GM21717 (cell line): Measurements from ENCODE around the gene CLIC4.
"Not testable (repeated sequence)": the region's sequence is repeated elsewhere in the genome, so short reads cannot be mapped to it uniquely, and the experiment has no call there.

Experiments
- ATAC-seq: cut with Tn5 transposase; IDR thresholded peaks from one replicate; pipeline ENCODE4 v1.9.1; 2021; ENCODE audit warnings: mild to moderate bottlenecking, moderate library complexity; ENCODE audit not compliant: unreplicated experiment

Gene CLIC4

DNA sequence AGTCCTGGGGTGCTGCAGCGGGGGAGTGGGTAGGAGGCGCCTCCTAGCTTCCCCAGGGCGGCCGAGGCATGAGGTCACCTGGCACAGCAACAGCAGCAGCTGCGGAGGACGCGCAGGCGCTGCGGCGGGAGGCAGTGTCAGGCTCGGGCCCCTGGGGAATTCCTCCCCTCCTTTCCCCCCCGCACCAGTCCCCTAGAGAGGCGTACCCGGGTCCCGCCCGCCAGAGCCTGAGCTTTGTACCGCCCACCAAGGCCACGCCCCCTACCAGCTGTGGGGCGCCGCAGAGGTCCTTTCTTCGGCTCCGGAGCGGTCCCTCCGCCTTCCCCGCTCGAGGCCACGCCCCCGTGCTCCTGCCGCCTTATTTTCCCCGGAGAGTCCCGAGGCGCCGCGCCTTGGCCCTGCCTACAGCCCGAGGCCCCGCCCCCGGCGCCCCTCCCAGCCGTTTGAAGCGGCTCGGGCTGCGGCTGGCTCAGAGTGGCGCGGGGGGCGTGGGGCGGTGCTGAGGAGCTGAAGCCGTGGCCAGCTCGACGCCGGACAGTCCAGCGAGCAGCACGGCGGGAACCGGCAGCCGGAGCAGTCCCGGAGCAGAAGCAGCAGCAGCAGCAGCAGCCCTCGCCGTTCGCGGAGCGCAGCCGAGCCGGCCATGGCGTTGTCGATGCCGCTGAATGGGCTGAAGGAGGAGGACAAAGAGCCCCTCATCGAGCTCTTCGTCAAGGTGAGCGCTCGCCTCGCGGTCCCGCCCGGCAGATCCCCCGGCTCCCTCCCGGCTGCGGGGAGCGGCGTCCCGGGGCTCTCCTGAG, at the start of gene CLIC4:
TSS of gene CLIC4 (plus strand) at position 537 of the 800 bp plus-strand sequence. CDS start at position 644, 107 bp downstream.
- ATAC-seq: peak; percentile 65

DNA sequence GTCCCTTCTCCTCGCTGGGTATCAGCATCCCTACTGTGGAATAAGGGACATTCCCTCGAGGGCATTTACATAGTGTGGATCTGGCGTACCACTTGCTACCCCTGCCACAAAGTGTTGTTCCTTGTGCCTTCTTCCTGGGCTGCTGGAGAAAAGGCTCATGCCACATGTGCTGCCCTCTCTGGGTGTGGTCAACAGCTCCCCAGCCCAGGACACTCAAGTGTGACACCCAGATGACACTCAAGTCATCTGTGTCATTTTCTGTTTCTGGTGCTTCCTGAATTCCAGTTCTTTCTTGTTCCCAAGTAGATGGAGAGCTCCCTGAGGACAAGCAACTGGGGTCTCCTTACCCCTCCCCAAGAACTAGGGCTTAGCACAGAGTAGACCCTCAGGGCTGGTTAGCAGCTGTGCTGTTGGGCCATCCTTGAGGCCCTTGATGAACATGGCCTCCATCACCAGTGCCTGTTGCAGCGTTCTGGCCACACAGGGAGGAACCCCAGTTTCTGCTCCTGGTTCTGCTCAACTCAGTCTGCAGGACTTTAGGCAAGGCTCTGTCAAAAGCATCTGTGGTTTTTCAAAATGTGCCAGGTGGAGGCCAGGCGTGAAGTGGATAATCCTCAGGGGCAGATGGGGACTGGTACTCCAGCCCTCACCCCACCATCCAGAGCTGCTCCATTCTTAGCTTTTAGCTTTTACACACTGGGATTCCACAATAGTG, 49.0 kb upstream of the CLIC4 start:
- ATAC-seq: no peak

DNA sequence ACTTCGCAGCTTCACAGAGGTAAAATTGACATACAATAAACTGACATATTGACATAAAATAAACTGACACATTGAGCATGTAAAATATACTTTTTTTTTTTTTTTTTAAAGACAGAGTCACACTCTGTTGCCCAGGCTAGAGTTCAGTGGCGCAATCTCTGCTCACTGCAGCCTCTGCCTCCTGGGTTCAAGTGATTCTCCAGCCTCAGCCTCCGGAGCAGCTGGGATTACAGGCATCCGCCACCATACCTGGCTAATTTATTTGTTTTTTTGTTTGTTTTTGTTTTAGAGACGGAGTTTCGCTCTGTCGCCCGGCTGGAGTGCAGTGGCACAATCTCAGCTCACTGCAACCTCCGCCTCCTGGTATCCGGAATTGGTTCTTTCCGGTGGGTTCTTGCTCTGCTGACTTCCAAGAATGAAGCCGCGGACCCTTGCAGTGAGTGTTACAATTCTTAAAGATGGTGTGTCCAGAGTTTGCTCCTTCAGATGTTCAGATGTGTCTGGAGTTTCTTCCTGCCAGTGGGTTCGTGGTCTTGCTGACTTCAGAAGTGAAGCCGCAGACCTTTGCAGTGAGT, 48.4 kb upstream of the CLIC4 start:
- no peak for ATAC-seq

DNA sequence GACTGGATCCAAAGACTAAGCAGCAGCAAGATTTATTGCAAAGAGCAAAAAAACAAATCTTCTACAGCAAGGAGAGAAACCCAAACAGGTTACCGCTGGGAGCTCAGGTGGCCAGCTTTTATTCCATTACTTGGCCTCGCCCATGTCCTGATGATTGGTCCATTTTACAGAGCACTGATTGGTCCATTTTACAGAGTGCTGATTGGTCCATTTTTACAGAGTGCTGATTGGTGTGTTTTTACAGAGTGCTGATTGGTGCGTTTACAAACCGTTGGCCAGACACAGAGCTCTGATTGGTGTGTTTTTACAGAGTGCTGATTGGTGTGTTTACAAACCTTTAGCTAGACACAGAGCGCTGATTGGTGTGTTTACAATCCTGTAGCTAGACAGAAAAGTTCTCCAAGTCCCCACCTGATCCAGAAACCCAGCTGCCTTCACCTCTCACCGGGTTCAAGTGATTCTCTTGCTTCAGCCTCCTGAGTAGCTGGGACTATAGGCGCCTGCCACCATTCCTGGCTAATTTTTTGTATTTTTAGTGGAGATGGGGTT, 47.7 kb upstream of the CLIC4 start:
- not testable (repeated sequence) for ATAC-seq

DNA sequence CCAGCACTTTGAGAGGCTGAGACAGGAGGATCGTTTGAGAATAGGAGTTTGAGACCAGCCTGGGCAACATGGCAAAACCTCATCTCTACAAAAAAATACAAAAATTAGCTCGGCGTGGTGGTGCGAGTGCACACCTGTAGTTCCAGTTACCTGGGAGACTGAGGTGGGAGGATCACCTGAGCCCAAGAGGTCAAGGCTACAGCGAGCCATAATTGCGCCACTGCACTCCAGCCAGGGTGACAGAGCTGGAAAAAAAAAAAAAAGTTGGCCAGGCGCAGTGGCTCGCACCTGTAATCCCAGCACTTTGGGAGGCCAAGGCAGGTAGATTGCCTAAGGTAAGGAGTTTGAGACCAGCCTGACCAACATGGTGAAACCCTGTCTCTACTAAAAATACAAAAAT, 46.9 kb upstream of the CLIC4 start:
- not testable (repeated sequence) for ATAC-seq

DNA sequence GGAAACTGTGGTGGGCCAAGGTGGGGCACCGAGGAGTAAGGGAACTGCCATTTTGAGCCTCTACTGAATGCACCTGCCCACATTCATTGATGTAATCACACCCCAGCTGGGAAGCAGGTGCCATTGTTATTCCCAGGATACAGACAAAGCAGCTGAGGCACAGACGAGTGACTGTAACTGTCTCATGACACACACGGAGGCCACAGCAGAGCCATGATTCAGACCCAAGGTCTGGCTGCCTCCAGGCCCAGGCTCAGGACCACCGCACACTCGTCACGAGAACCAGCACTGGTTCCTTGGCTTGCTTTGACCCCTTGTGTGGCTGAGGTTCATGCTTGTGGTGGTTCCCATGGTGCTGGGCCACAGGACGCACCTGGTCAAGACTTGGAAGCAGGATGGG, 45.6 kb upstream of the CLIC4 start:
- no peak for ATAC-seq

DNA sequence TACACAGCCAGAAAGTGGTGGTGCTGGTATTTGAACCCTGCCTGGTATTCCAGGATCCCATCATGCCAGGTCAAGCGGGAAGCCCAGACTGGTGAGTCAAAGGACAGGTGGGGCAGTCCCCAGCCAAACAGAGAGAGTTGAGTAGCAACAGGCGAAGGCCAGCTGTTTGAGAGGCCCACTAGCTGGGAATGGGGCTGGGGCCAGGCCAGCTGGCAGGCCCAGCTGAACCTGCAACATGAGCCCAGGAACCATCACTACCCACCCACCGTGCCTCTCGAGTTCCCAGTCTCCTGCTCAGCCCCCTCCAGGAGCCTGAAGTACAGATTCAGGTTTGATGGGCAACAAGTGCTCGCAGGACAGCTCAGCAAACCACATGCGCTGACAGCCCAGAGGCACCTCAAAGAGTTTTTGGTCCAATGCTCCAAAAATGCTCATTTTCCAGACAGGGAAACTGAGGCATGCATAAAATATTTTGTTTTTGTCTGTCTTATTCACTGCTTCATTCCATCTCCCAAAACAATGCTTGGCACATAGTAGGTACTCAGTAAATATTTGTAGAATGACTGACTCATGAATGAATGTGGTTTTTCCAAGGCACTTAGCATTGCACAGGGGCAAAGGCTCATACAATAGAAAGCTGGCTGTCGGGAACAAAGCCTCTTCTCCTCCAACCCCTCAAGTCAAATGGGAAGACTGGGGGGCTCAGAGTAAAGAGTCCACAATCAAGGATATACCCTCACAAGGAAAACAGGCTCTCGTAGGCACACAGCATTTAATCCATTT, 42.5 kb upstream of the CLIC4 start:
- ATAC-seq: no peak

DNA sequence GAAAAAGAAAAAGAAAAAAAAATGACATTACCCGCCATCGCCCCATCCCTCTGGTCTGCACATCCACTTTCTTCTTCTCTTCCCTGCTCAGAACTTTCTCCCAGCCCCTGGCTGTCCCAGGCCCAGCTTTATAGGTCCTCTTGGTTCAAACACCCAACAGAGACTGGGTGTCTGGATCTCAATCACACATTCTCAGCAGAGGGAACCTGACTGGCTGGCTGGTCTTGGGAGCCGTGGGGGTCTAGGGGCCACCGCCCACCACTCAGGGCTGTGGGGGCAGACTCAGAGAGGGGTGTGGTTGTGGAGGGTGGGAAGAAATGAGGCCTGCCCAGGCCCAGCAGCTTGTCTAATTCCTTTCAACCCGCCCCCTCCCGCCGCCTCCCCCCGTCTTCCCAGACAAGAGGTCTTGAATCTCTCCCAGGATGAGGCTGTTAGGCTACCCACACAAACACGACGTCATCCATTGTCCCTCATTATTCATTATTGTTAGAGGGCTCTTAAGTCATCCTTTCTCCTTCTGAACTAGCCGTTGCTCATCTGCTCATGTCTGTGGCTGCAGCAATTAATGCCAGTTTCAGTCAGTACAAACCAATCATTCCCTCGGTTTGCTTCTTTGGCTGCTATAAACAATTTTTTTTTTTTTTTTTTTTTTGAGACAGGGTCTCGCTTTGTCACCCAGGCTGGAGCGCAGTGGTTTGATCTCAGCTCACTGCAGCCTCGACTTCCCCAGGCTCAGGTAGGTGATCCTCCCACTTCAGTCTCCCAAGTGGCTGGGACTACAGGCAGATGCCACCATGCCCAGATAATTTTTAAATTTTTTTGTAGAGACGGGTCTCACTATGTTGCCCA, 40.6 kb upstream of the CLIC4 start:
- no peak for ATAC-seq

DNA sequence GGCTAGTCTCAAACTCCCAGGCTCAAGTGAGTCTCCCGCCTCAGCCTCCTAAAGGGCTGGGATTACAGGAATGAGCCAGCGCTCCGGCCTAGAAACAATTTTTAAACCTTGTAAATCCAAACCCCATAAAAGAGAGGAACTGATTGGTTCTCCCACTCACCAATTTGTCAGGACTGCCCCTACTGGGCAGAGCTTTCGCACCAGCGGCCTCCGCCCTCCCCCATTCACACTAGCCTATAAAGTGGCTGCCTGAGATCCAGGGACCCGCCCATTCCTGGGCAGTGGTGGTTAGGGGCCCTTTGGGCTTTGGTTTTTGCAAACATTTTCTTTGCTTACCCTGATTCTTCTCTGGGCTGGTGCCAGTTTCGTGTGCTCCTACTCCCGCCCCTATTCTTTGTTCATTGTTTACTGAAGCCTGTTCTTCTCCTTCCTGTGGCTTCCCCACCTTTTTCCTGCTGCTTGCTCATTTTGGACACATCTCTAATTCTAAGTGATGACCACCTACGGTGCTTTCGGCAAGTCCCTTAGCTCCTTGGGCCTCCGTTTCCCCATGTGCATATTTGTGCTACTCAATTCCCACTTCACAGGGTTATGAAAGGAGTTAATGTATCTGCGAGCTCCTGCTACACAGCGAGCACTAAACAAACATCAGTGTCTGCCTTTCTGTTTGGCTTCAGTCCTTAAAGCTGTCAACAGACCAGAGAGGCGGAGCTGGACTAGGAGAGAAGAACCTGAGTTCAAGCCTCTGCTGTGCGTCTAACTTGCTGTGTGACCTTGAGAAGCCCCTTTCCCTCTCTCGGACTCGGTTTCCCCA, 39.8 kb upstream of the CLIC4 start:
- ATAC-seq: no peak

DNA sequence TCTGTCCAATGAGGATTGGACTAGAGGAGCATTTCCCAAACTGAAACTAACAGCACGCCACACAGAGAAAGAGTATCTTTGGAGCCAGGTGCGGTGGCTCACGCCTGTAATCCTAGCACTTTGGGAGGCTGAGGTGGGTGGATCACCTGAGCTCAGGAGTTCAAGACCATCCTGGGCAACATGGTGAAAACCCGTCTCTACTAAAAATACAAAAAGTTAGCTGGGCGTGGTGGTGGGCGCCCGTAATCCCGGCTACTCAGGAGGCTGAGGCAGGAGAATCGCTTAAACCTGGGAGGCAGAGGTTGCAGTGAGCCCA, 39.2 kb upstream of the CLIC4 start:
- ATAC-seq: not testable (repeated sequence)

DNA sequence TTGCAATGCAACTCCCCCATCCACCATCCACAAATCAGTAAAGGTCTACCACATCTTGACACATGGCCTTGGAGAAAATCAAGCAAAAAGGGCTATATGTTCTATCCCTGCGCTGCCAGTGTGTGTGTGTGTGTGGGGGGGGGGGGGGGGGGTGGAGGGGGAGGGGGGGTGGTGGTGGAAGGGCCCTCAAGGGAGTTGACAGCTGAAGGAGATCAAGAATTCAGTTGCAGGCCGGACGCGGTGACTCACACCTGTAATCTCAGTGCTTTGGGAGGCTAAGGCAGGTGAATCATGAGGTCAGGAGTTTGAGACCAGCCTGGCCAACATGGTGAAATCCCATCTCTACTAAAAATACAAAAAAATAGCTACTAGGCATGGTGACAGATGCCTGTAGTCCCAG, 37.6 kb upstream of the CLIC4 start:
- no peak for ATAC-seq

DNA sequence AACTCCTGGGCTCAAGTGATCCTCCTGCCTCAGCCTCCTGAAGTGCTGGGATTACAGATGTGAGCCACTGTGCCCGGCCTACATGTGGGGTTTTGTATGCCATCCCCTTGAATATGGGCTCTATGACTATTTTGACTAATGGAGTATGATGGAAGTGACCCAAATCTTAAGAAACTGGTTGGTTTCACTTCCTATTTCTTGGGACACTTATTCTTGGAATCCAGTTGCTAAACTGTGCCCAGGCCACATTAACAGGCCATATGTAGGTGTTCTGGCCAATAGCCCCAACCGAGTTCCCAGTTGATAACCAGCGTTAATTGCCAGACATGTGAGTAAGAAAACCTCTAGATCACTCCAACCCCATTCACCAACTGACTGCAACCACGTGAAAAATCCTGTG, 36.3 kb upstream of the CLIC4 start:
- no peak for ATAC-seq

DNA sequence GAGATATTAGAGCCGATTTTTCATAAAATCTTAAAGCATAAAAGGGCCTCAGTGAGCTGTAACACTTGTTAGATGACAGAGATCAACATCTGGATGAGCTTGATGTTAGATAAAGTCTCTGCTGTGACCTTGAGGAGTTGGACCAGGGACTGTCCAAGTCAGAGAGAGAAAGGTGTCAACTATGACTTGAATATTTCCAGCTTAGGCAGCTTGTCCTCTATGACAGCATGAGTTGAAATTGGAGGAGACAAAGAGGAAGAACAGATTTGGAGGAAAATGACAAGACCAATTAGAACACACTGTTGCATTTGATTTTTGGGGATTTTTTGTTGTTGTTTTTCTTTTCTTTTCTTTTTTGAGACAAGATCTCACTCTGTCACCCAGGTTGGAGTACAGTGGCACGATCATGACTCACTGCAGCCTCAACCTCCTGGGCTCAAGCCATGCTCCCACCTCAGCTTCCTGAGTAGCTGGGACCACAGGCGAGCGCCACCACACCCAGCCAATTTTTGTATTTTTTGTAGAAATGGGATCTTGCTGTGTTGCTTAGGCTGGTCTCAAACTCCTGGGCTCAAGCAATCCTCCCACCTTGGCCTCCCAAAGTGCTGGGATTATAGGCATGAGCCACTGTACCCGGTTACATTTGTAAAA, 35.3 kb upstream of the CLIC4 start:
- ATAC-seq: no peak

DNA sequence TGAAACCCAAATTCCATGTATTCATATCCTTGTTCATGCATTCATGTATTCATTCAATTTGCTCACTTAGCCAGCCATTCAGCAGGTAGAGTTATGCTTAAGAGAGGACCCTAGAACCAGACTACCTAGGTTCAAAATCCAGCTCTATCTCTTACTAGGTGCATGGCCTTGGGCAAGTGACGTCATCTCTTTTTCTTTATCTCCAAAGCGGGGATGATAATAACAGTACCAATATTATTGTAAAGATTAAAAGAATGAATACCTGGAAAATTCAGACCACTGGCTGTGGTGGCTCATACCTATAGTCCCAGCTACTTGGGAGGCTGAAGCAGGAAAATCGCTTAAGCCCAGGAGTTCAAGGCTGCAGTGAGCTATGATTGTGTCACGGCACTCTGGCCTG, 33.9 kb upstream of the CLIC4 start:
- no peak for ATAC-seq

DNA sequence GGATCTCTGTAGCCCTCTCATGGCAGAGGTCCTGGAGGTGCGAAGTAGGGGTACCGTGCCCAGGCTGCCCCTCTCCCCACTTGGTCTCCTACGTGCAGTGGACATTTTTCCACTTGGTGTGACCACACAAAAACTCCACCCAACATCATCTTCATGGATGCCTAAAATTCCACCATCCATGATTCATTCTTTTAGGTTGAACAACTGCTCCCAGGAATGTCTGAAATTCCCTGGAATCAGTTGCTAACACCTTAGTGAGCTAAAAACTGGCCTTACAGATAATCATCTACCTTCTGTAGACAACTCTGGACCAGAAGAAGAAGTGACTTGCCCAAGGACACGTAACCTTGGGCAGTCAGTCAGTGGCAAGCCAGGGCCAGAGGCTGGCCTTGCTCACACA, 32.1 kb upstream of the CLIC4 start:
- no peak for ATAC-seq

DNA sequence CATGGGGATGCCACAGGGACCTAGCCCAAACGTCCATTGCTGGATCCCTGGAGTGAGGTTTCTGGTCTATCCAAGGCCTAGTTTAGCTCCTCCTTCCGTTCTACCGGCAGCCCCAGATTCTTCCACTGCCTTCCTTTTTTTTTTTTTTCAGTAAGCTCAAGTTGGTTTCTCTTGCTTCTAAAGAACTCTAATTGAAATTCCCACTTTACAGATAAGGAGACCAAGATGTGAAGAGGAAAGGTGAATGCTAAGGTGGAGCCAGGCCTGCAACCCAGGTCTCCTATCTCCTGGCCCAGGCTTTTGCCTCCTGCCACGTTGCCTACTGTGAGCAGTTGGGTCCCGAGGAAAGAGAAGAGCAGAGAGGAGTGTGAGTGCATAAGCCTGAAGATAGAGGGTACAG, 31.5 kb upstream of the CLIC4 start:
- ATAC-seq: no peak

DNA sequence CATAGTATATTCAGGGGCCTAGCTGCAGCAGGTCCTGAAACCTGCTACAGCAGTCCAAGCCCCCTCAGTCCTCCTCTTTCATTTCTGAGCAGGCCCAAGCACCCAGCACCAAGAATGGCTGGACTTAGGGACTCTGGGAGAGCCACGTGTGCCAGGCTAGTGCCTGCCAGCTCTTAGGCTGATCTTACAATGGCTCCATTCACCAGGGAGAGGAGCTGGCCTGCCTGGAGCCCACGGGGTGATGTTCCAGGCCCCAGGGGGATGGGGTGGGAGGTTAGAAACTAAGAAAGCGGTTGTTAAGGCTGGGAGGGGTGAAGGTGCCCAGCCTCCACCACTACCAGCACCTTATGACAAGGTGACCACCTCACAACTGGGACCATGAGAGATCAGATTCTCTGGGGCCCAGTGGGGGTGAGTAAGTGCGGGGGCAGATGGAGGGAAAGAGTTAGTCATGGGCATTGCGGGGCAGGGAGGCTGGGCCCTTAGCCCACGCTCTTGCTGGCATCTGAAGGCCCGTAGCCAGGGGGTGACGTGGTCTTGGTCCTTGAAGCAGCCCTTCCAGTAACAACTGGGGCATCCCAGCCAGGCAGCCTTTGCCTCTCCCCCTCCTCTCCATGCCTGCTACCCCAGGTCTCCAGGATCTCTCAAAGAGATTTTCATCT, 30.3 kb upstream of the CLIC4 start:
- no peak for ATAC-seq

DNA sequence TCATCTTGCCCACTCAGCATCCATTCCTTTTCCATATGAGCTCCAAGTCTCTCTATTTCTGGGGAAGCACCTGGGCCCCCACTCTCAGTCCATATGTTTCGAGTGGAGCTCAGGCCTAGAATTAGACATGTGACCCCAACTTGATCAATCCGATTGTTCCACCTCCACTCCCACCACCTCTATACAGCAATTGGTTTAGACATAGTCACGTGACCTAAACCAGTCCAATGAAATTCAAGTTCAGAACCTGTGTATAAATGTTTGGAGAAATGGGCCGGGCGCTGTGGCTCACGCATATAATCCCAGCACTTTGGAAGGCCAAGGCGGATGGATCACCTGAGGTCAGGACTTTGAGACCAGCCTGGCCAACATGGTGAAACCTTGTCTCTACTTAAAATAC, 29.6 kb upstream of the CLIC4 start:
- ATAC-seq: no peak
